Mesothelial cell of epicardium (in vitro differentiated cells): ENCODE data around the gene CMIP. TPM values are rescaled to one million over a fixed set of nuclear protein-coding genes. Genes with fewer than 3 reads are reported as not detected.
A peak's percentile ranks its signal among the peaks of the same experiment; 100 is the strongest.

Source experiments
- DNase-seq, 2 experiments: peaks; one replicate each; pipeline ENCODE4 v3.0.0; 2021; ENCODE audit warnings: low spot score in 2 of 2; ENCODE audit not compliant: unreplicated experiment in 2 of 2
- H3K27ac Mint-ChIP-seq: 2 replicates; pipeline ENCODE4 v1.8.0; 2021; ENCODE audit warnings: mixed read lengths
- H3K27me3 Mint-ChIP-seq: 2 replicates; pipeline ENCODE4 v1.8.0; 2021; ENCODE audit warnings: low read depth, mixed read lengths
- H3K36me3 Mint-ChIP-seq: 2 replicates; pipeline ENCODE4 v1.8.0; 2021; ENCODE audit warnings: mixed read lengths
- H3K4me1 Mint-ChIP-seq: 2 replicates; pipeline ENCODE4 v1.8.0; 2021; ENCODE audit warnings: mixed read lengths
- H3K4me3 Mint-ChIP-seq: 2 replicates; pipeline ENCODE4 v1.8.0; 2021; ENCODE audit warnings: mild to moderate bottlenecking, moderate library complexity, mixed read lengths
- H3K9me3 Mint-ChIP-seq: 2 replicates; pipeline ENCODE4 v1.8.0; 2021; ENCODE audit warnings: mixed read lengths
- CTCF ChIP-seq: fragments of 200-600 bp; sonication (generic); IDR thresholded peaks from one replicate; pipeline ENCODE4 v1.5.0; 2021; ENCODE audit warnings: antibody characterized with exemption; ENCODE audit not compliant: unreplicated experiment
- total RNA-seq: library from RNA; stranded (reverse); gene quantifications from 3 replicates; pipeline ENCODE4 v1.2.1, GENCODE V29; 2021

Gene CMIP
- total RNA-seq, 1 donor from 2014 or later: 71.0 TPM

GRCh38 chr16:81630635-81631031 lies 186.0 kb downstream of the CMIP start:
- no peaks in the 10 kb centered on the region for H3K27me3 Mint-ChIP-seq
- no peaks in the 10 kb centered on the region for H3K36me3 Mint-ChIP-seq
- no peak for DNase-seq
- H3K4me1 Mint-ChIP-seq: peaks cover 48% of the 10 kb centered on the region
- TF ChIP-seq CTCF: no peak
- no peaks in the 10 kb centered on the region for H3K9me3 Mint-ChIP-seq
- no peak overlapping the region for H3K4me3 Mint-ChIP-seq
- H3K27ac Mint-ChIP-seq: peak overlapping the region; percentile 58

- no peak for DNase-seq
- peaks cover 3% of the 10 kb centered on the region for H3K9me3 Mint-ChIP-seq
- H3K36me3 Mint-ChIP-seq: no peaks in the 10 kb centered on the region
- TF ChIP-seq CTCF: no peak
- H3K4me3 Mint-ChIP-seq: no peak overlapping the region
- H3K27ac Mint-ChIP-seq: peak overlapping the region; percentile 13
- no peaks in the 10 kb centered on the region for H3K27me3 Mint-ChIP-seq
- H3K4me1 Mint-ChIP-seq: peaks cover 60% of the 10 kb centered on the region
These were observed 188.0 kb downstream of the CMIP start for GRCh38 chr16:81632392-81633146.

- Mint-ChIP-seq H3K36me3 (peaks cover 3% of the 10 kb centered on the region), H3K27ac (peak overlapping the region; percentile 13), H3K4me3 (no peak overlapping the region), H3K4me1 (peaks cover 63% of the 10 kb centered on the region), H3K9me3 (peaks cover 6% of the 10 kb centered on the region), H3K27me3 (no peaks in the 10 kb centered on the region)
- DNase-seq: no peak
- peak; percentile 50 for TF ChIP-seq CTCF
These were observed 188.6 kb downstream of the CMIP start for GRCh38 chr16:81633147-81633619.

GRCh38 chr16:81633680-81634379 lies 189.2 kb downstream of the CMIP start:
- no peak for TF ChIP-seq CTCF
- Mint-ChIP-seq H3K4me3 (no peak overlapping the region), H3K36me3 (peaks cover 5% of the 10 kb centered on the region), H3K9me3 (peaks cover 6% of the 10 kb centered on the region), H3K4me1 (peaks cover 68% of the 10 kb centered on the region), H3K27me3 (no peaks in the 10 kb centered on the region), H3K27ac (peak overlapping the region; percentile 77)
- DNase-seq: no peak

- no peak for TF ChIP-seq CTCF
- H3K36me3 Mint-ChIP-seq: peaks cover 5% of the 10 kb centered on the region
- peaks cover 68% of the 10 kb centered on the region for H3K4me1 Mint-ChIP-seq
- no peaks in the 10 kb centered on the region for H3K27me3 Mint-ChIP-seq
- peaks cover 6% of the 10 kb centered on the region for H3K9me3 Mint-ChIP-seq
- H3K4me3 Mint-ChIP-seq: no peak overlapping the region
- H3K27ac Mint-ChIP-seq: peak overlapping the region; percentile 77
- DNase-seq: no peak
These were observed 189.9 kb downstream of the CMIP start for GRCh38 chr16:81634380-81635062.
